Hematopoietic multipotent progenitor cell treated with erythropoietin and hydrocortisone succinate and interleukin-3 and kit ligand, for 17 days (in vitro differentiated cells): ENCODE data around the gene MAPK6.
"Not testable (repeated sequence)": the region's sequence is repeated elsewhere in the genome, so short reads cannot be mapped to it uniquely, and the experiment has no call there.

ENCODE experiments used
- DNase-seq: peaks from one replicate; pipeline ENCODE4 v3.0.0-alpha.2; 2015; ENCODE audit warnings: low spot score

MAPK6 gene

GRCh38 chr15:52080706-52081392 is 61.8 kb downstream of the MAPK6 start:
- no peak for DNase-seq

- DNase-seq: no peak
Observed at GRCh38 chr15:52082197-52083036, 63.4 kb downstream of the MAPK6 start.

- DNase-seq: not testable (repeated sequence)
Observed at GRCh38 chr15:52083037-52083359, 64.0 kb downstream of the MAPK6 start.

DNA sequence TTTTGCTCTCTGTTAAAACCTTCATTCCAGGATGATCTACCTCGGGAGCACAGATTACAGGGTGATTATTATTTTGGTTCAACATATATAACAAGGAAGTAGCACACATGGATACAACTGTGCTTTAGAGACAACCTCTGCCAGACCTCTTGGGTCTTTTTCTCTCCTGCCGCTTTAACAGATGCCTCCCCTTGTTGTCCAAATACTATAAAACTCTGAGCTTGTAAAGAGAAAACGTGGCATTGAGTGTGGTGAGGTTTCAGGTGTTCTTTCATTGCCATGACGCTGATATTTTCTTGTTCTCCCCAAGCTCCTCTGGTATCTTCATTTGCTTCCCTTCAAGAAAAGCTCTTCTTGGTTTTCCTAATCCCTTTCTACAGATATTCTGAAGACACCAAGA is 64.6 kb downstream of the MAPK6 start:
- DNase-seq: no peak

DNA sequence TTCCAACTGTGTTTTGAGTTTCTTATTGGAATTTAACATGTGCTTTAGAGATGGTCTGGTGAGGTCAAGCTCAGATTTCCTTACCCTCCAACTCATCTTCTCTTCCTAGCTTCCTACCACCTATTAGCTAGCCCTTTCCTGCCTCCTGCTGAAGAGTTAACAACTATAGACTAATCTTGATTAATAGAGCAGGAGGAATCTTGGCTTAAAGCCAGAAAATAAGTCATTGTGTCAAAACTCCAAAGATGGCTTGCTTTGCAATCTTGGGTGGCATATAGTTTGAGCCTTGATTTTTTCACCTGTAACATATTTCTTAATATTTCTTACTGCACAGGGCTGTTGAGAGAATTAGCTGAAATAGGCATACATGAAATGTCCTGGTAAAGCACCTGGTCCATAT is 66.3 kb downstream of the MAPK6 start:
- DNase-seq: no peak

DNA sequence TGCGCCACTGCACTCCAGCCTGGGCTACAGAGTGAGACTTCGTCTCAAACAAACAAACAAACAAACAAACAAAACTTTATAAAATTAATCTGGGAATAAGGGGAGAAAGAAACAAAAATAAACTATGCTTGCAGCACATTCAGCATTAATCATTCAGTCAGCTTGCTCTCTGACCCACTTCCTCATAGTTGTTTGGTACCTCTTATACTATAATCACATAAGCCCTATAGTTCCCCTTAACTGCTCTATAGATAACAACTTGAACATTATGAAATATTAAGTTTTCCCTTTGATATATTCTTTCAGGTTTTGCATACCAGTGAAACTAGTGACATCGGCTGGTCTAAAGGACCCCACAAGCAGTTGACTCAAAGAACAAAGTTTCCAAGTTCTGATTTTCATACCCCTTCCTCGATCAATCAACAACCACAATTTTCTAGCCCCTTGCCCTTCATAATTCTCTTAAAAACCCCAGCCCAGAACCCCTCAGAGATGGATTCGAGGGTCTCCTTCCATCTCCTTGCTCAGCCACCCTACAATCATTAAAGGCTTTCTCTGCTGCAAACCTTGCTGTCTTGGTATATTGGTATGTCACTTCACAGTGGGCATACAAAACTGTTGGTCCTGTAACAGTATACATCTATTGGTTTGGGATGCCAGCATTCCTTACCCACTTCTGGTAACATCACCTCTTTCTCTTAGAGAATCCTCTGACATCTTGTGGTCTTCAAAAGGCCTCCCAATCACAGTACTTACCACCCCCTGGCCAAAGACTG is 67.2 kb downstream of the MAPK6 start:
- DNase-seq: no peak

DNA sequence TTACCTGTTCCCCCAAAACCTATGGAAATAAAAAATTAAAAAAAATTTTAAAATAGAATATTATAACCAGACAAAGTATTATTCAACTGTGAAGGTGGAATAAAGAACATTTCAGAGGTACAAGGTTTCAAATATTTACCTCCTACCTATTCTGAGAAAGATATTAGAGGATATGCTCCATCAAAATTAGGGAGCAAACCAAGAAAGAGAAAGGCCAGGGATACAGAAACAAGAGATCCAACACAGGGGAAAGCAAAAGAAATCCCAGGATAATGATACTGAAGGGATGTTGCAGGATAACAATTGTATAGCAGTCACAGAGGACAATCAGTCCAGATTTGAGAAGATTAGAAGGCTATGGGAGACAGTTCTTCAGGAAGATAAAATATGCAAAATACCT is 71.2 kb downstream of the MAPK6 start:
- no peak for DNase-seq

DNA sequence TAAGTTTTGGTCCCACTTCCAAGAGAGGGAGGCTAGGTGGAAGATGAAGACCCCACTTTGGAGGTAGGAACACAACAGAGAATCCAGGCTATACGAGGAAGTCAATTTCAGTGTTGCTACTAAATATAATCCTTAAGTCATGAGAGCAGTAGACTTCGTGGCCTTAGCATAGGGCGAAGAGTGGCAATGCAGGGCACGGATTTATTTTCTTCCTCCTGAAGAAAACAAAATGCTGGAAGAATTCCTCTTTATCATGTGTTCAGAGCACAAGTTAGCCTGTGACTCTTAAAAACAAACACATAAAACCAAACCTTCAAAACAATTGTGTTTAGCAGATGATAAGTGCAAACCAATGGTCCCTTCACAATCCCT is 74.1 kb downstream of the MAPK6 start:
- DNase-seq: no peak

DNA sequence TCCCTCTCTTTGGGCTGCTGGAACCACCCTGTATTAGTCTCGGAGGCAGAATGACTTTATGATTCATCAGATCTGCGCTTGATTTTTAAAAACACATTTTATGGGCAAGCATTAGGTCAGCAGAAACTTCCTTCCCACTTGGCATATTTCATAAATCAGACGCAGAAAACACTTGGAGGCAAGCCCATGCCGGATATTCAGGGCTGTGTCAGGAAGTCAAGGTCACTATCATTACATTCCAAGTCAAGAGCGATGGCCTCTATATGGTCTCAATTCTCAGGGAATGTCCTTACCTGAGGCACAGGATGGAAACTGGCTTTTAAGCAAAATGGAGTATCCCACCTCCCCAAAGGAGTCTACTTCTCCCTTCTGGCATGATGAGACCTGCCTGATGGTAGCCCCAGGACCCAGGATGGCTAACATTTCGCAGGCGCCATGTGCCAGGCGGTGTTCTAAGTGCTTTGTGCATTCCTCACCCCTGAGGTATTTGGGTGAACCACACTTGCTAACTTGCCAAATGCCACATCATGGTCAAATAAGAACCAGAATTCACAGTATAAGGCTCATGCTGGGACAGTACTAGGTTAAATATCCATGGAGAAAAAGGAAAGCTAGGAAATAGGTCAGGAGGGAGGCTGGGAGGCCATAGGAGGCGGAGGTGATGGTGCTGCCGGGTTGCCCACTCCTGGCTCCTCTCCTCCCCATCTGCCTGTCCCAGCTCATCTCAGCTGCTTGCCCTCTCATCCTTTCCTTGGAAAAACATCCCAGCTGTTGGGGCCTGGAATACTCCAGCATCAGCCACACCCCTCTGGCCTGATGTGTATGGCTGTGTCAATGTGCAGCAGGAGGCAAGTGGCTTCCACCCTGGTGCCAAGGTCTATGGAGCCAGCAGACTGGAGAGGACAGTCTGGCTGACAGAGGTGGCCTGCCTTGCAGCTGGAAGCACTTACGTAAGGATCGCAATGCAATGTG is 74.8 kb downstream of the MAPK6 start:
- DNase-seq: no peak

- no peak for DNase-seq
Observed at GRCh38 chr15:52094811-52095584, 76.0 kb downstream of the MAPK6 start.

DNA sequence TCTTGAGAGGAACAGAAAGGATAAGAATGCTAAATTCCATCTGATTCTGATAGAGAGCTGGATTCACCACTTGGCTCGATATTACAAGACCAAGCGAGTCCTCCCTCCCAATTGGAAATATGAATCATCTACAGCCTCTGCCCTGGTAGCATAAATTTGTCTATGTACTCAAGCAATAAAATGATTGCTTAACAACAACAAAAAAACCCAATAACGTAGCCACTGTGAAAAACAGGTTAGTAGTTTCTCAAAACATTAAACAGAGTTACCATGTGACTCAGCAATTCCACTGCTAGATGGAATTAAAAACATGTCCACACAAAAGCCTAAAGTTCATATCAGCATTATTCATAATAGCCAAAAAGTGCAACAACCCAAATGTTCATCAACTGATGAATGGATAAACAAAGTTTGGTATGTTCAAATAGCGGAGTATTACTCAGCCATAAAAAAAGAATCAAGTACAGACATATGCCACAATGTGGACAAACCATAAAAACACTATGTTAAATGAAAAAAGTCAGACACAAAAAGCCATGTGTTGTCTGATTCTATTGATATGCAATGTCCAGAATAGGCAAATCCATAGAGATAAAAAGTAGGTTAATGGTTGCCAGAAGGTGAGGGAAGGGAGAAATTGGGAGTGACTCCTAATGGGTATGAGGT is 76.7 kb downstream of the MAPK6 start:
- no peak for DNase-seq

- DNase-seq: not testable (repeated sequence)
Observed at GRCh38 chr15:52096536-52096935, 77.5 kb downstream of the MAPK6 start.

DNA sequence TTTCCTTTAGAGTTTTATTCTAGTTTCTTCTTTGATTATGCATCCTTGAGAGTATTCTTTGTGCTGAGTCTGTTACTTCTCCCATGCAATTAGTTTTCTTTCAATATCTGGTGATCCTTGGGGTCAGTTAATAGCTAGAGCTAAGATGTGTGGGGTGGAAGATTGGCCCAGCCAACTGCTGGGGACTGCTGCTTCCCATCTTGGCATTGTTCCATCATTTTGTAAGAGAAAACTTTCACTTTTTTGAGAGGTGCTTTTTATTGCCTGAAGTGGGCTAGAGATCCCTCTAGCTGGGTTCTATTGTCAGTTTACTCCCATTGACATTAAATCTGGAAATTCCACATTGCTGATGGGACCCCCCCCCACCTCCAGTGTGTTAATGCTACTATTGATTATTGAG is 78.2 kb downstream of the MAPK6 start:
- no peak for DNase-seq

- DNase-seq: no peak
Observed at GRCh38 chr15:52098323-52098722, 79.3 kb downstream of the MAPK6 start.

DNA sequence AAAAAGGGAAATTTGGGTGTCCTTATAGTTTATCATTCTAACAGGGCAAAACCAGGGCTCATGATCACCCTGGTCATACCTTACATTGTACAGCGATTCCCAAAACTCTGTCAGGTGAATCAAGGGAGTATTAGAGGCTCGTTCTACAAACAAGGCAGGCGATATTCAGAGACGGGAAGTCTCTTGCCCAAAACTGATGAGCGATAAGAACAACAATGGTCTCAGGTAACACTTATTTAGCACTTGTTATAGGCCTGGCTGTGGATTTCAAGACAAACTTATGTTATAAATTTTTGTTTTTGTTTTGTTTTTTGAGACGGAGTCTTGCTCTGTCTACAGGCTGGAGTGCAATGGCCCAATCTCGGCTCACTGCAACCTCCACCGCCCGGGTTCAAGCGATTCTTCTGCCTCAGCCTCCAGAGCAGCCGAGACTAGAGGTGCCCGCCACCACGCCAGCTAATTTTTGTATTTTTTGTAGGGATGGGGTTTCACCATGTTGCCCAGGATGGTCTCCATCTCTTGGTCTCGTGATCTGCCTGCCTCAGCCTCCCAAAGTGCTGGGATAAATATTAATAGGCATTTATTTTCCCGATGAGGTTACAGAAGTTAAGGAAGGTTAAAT is 80.7 kb downstream of the MAPK6 start:
- no peak for DNase-seq

- peak; percentile 31 for DNase-seq
Observed at GRCh38 chr15:52100807-52101442, 81.9 kb downstream of the MAPK6 start.

DNA sequence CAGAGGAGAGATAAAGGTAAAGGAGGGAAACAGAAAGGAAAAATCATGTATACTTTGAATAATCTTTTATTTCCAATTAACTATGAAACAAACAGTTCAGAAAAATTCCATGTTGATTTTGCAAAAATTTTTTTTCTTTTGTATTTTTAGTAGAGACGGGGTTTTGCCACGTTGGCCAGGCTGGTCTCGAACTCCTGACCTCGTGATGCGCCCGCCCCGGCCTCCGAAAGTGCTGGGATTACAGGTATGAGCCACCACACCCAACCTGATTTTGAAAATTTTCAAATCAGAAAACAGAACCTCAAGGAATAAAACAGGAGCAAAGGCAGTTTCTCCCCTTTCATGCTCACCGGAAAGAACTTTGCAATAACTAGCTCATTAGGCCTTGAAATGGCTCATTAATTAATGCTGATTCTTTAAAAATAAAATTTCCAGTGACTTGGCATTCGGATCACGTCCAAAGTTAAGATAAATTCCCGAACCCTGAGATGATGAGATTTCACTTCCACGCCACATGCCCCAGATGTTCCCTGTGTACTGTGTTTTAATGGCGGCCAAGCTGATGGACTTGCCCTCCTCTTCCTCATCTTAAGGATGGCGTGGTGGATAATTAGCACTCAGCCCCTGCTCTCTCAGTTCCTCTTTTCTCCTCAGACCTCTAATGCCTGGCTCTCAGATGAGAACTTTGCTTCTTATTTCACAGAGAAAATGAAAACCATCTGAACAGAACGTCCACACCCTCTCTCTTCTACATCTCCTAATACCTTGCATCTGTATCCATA is 82.7 kb downstream of the MAPK6 start:
- DNase-seq: no peak

DNA sequence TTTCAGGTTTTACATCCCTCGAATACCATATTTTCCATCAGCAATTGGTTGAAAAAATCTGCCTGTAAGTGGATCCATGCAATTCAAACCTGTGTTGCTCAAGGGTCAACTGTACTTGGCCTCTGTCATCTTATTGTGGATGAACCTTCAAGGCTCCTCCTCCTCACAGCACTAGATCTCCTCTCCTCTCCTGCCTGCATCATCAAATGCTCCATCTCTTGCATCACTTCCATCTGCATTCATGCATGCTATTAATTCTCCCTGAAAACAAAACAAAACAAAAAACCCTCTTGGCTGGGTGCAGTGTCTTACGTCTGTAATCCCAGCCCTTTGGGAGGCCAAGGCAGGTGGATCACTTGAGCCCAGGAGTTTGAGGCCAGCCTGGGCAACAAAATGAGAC is 83.4 kb downstream of the MAPK6 start:
- no peak for DNase-seq
